Keratinocyte (primary cell): ENCODE measurements around the gene FGFR3.

Source experiments
- CTCF ChIP-seq, 3 experiments: IDR thresholded peaks in 1 of 3; conservative IDR thresholded peaks in 1 of 3; optimal IDR thresholded peaks in 1 of 3; 2 replicates in 2 of 3; 3 replicates in 1 of 3; pipeline versions ENCODE3 to v1.5.1; 2011; ENCODE audit warnings: low read length in 3 of 3, mild to moderate bottlenecking in 3 of 3, moderate library complexity in 2 of 3, control low read depth in 1 of 3, inconsistent platforms in 1 of 3; ENCODE audit not compliant: insufficient read depth in 2 of 3; ENCODE audit errors: extremely low read depth in 1 of 3
- EZH2 ChIP-seq: IDR thresholded peaks from one replicate; pipeline ENCODE4 v1.6.1; 2012; ENCODE audit warnings: inconsistent platforms, mild to moderate bottlenecking, low read length, moderate library complexity

GRCh38 chr4:1770791-1771231, 22.3 kb upstream of the FGFR3 start:
- TF ChIP-seq CTCF (optimal IDR thresholded peaks at IDR 0.05 in 1 of 3, IDR thresholded peaks at IDR 0.05 in 1 of 3, conservative IDR thresholded peaks at IDR 0.05 in 1 of 3; ENCODE audit: extremely low read depth in 1 of 3, insufficient read depth in 2 of 3, low read length in 3 of 3): no peak
- TF ChIP-seq EZH2: no peak
